ENCODE data around the gene DIAPH1.

DIAPH1 gene

GRCh38 chr5:141523991-141524390, 94.8 kb downstream of the DIAPH1 start:
- Histone ChIP-seq H3K9me3 (ENCODE audit: control insufficient read depth, insufficient read depth, low read depth, low read length) (no peaks in the 10 kb centered on the region), H3K4me3 (ENCODE audit: low read depth, low read length) (no peak overlapping the region), H3K36me3 (ENCODE audit: control insufficient read depth in 2 of 2, insufficient read depth in 1 of 2, low read length in 2 of 2) (peaks cover 33 to 96% of the 10 kb centered on the region in 2 experiments), H3K27ac (ENCODE audit: extremely low read depth, low read depth, low read length) (no peak overlapping the region), H3K4me1 (ENCODE audit: control insufficient read depth, insufficient read depth, low read length) (peaks cover 11% of the 10 kb centered on the region)
- CTCF ChIA-PET, result interaction anchor here (0.5 to 10.9 kb wide), 43 partner anchors 10 to 352 kb away, joined by 3 to 160 read pairs (median 5); partner anchors contain the start of genes PCDHB14, PCDHB7, PCDHGA10 and PCDHGA11
- TF ChIP-seq KLF7 (tag by site-specific recombination; IDR thresholded peaks at IDR 0.05; ENCODE audit: borderline replicate concordance) (no peak), ZNF140 (tag by site-specific recombination; IDR thresholded peaks at IDR 0.05) (no peak), ZNF19 (tag by site-specific recombination; IDR thresholded peaks at IDR 0.05; ENCODE audit: low read depth) (no peak), ZBTB48 (tag by site-specific recombination; IDR thresholded peaks at IDR 0.05) (no peak), ZNF701 (tag by site-specific recombination; IDR thresholded peaks at IDR 0.05) (no peak)
- TF ChIP-seq, protein P1, sequence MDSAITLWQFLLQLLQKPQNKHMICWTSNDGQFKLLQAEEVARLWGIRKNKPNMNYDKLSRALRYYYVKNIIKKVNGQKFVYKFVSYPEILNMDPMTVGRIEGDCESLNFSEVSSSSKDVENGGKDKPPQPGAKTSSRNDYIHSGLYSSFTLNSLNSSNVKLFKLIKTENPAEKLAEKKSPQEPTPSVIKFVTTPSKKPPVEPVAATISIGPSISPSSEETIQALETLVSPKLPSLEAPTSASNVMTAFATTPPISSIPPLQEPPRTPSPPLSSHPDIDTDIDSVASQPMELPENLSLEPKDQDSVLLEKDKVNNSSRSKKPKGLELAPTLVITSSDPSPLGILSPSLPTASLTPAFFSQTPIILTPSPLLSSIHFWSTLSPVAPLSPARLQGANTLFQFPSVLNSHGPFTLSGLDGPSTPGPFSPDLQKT (IDR thresholded peaks at IDR 0.05; ENCODE audit: borderline replicate concordance, low read depth, low read length), result no peak
- POLR2A ChIA-PET, result interaction anchor here (1.5 kb wide), 1 partner anchor 103 kb away, joined by 6 read pairs; the partner anchor contains the start of gene PCDHGA11

DNA sequence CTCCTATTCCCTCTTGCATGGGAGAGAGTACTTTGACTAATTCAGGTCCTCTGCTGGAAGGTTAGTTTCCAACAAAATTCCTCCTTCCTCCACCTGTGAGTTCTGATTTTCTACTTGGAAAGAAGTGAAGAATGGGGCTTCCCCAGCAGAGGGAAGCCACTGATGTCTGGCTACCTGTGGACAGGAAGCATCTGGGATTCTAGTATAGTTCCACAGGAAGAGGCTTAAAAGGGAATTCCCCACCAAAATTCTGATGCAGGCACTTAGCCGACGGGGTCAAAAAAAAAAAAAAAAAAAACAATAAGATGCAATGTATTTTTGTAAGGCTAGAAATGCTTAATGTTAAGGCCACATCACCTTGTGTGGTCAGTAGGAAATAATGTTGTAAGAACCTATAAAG, 96.5 kb downstream of the DIAPH1 start:
- H3K4me1 ChIP-seq (ENCODE audit: control insufficient read depth, insufficient read depth, low read length), result peaks cover 11% of the 10 kb centered on the region
- H3K36me3 ChIP-seq (ENCODE audit: control insufficient read depth in 2 of 2, insufficient read depth in 1 of 2, low read length in 2 of 2), result peaks cover 32 to 93% of the 10 kb centered on the region in 2 experiments
- peak overlapping the region; percentile 51; the same call in 1 of the 2 replicates for H3K27ac ChIP-seq (ENCODE audit: extremely low read depth, low read depth, low read length)
- ChIA-PET CTCF (interaction anchor here (0.7 to 10.9 kb wide), 16 partner anchors 8 to 192 kb away, joined by 3 to 160 read pairs (median 12); partner anchors contain the start of genes PCDHGA1, PCDHGA11, PCDHGA12 and PCDHGA2), POLR2A (interaction anchor here (0.7 to 2.0 kb wide), 3 partner anchors 46 to 180 kb away, joined by 4 to 10 read pairs (median 4); partner anchors contain the start of genes PCDHGA11 and PCDHGC3)
- no peak overlapping the region for H3K4me3 ChIP-seq (ENCODE audit: low read depth, low read length)
- H3K9me3 ChIP-seq (ENCODE audit: control insufficient read depth, insufficient read depth, low read depth, low read length), result no peaks in the 10 kb centered on the region
- TF ChIP-seq ZNF362 (tag by site-specific recombination; IDR thresholded peaks at IDR 0.05), result no peak
- no peak for TF ChIP-seq ZNF174 (tag by site-specific recombination; IDR thresholded peaks at IDR 0.05)
- TF ChIP-seq ZNF184 (tag by site-specific recombination; IDR thresholded peaks at IDR 0.05), result no peak

DNA sequence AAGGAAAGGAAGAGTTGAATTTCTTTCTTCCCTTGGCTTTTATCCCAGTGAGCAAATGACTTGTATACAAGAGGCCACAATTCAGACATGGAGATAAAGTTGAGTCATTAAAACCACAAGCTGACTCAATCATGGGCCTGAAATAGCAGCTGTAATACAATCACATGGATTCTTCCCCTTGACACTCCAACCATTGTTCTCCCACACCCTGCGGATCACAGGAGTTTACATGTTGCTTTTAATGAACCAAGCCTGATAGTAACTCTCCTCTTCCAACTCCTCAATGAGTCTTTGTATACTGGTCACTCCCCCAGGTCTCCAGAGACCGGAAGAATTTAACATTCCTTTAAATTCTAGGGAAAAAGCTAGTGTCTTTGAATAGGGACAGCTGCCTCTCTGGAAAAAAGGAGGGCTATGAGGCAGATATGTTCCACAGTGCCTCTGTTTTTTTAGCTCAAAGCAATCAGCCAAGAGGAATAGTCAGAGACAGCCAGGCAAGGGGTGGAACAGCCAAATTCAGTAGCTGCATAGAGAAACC, 97.5 kb downstream of the DIAPH1 start:
- Histone ChIP-seq H3K36me3 (ENCODE audit: control insufficient read depth in 2 of 2, insufficient read depth in 1 of 2, low read length in 2 of 2) (peaks cover 24 to 93% of the 10 kb centered on the region in 2 experiments), H3K4me3 (ENCODE audit: low read depth, low read length) (no peak overlapping the region), H3K9me3 (ENCODE audit: control insufficient read depth, insufficient read depth, low read depth, low read length) (no peaks in the 10 kb centered on the region), H3K27ac (ENCODE audit: extremely low read depth, low read depth, low read length) (peak overlapping the region; percentile 51; the same call in 1 of the 2 replicates), H3K4me1 (ENCODE audit: control insufficient read depth, insufficient read depth, low read length) (peaks cover 11% of the 10 kb centered on the region)
- ChIA-PET CTCF (interaction anchor here (0.6 to 10.9 kb wide), 17 partner anchors 7 to 435 kb away, joined by 3 to 160 read pairs (median 9); partner anchors contain the start of genes PCDHGA1, PCDHGA11, PCDHGA12 and PCDHGA2), POLR2A (interaction anchor here (1.0 to 2.0 kb wide), 5 partner anchors 42 to 200 kb away, joined by 3 to 10 read pairs (median 3); partner anchors contain the start of genes PCDHGA11 and PCDHGC3)
- TF ChIP-seq ZBTB48 (tag by site-specific recombination; IDR thresholded peaks at IDR 0.05), result peak; percentile 54; the same call in 1 of the 2 replicates
- TF ChIP-seq, protein P2, sequence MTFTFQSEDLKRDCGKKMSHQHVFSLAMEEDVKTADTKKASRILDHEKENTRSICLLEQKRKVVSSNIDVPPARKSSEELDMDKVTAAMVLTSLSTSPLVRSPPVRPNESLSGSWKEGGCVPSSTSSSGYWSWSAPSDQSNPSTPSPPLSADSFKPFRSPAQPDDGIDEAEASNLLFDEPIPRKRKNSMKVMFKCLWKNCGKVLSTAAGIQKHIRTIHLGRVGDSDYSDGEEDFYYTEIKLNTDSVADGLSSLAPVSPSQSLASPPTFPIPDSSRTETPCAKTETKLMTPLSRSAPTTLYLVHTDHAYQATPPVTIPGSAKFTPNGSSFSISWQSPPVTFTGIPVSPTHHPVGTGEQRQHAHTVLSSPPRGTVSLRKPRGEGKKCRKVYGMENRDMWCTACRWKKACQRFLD (tag by site-specific recombination; IDR thresholded peaks at IDR 0.05), result no peak
- 0 out of 2 replicates have a peak, but pooled peaks have one; percentile 48 for TF ChIP-seq ZBTB6 (tag by site-specific recombination; IDR thresholded peaks at IDR 0.05)
- TF ChIP-seq TRIM28 (IDR thresholded peaks at IDR 0.05; ENCODE audit: borderline replicate concordance, low read length), result no peak
- TF ChIP-seq, protein P3, sequence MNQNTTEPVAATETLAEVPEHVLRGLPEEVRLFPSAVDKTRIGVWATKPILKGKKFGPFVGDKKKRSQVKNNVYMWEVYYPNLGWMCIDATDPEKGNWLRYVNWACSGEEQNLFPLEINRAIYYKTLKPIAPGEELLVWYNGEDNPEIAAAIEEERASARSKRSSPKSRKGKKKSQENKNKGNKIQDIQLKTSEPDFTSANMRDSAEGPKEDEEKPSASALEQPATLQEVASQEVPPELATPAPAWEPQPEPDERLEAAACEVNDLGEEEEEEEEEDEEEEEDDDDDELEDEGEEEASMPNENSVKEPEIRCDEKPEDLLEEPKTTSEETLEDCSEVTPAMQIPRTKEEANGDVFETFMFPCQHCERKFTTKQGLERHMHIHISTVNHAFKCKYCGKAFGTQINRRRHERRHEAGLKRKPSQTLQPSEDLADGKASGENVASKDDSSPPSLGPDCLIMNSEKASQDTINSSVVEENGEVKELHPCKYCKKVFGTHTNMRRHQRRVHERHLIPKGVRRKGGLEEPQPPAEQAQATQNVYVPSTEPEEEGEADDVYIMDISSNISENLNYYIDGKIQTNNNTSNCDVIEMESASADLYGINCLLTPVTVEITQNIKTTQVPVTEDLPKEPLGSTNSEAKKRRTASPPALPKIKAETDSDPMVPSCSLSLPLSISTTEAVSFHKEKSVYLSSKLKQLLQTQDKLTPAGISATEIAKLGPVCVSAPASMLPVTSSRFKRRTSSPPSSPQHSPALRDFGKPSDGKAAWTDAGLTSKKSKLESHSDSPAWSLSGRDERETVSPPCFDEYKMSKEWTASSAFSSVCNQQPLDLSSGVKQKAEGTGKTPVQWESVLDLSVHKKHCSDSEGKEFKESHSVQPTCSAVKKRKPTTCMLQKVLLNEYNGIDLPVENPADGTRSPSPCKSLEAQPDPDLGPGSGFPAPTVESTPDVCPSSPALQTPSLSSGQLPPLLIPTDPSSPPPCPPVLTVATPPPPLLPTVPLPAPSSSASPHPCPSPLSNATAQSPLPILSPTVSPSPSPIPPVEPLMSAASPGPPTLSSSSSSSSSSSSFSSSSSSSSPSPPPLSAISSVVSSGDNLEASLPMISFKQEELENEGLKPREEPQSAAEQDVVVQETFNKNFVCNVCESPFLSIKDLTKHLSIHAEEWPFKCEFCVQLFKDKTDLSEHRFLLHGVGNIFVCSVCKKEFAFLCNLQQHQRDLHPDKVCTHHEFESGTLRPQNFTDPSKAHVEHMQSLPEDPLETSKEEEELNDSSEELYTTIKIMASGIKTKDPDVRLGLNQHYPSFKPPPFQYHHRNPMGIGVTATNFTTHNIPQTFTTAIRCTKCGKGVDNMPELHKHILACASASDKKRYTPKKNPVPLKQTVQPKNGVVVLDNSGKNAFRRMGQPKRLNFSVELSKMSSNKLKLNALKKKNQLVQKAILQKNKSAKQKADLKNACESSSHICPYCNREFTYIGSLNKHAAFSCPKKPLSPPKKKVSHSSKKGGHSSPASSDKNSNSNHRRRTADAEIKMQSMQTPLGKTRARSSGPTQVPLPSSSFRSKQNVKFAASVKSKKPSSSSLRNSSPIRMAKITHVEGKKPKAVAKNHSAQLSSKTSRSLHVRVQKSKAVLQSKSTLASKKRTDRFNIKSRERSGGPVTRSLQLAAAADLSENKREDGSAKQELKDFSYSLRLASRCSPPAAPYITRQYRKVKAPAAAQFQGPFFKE (tag by site-specific recombination; IDR thresholded peaks at IDR 0.05; ENCODE audit: borderline replicate concordance), result no peak
- TF ChIP-seq TSHZ1 (tag by site-specific recombination; IDR thresholded peaks at IDR 0.05; ENCODE audit: borderline replicate concordance), result peak; percentile 90; the same call in 1 of the 2 replicates
